GM12865 (cell line): Measurements from ENCODE around the gene PRRC1.

Experiments used
- DNase-seq: peaks from one replicate; pipeline ENCODE4 v3.0.0; 2010; ENCODE audit warnings: low read depth
- H3K4me3 ChIP-seq: 2 replicates; pipeline ENCODE4 v1.5.1; 2011; ENCODE audit warnings: mild to moderate bottlenecking, low read depth, low read length, control low read depth
- CTCF ChIP-seq: IDR thresholded peaks from 2 replicates; pipeline ENCODE4 v1.5.1; 2011; ENCODE audit warnings: low read length, control low read depth, low read depth, inconsistent platforms; ENCODE audit not compliant: insufficient read depth; ENCODE audit errors: missing control alignments

The PRRC1 gene

GRCh38 chr5:127517480-127518318 lies at the start of gene PRRC1:
TSS of gene PRRC1 (plus strand) at chr5:127517640. CDS start at chr5:127523480, 5,840 bp downstream.
- peak; percentile 89 for DNase-seq
- TF ChIP-seq CTCF, result no peak
- H3K4me3 ChIP-seq, result peak within 1 kb of the TSS; percentile 97

GRCh38 chr5:127471211-127471610 lies 46.2 kb upstream of the PRRC1 start:
- DNase-seq, result no peak
- no peak for TF ChIP-seq CTCF
- no peak overlapping the region for H3K4me3 ChIP-seq

GRCh38 chr5:127472700-127473099 lies 44.7 kb upstream of the PRRC1 start:
- H3K4me3 ChIP-seq, result no peak overlapping the region
- no peak for DNase-seq
- no peak for TF ChIP-seq CTCF

GRCh38 chr5:127486471-127486870 lies 31.0 kb upstream of the PRRC1 start:
- TF ChIP-seq CTCF, result no peak
- no peak overlapping the region for H3K4me3 ChIP-seq
- no peak for DNase-seq

- no peak overlapping the region for H3K4me3 ChIP-seq
- TF ChIP-seq CTCF, result peak; percentile 63
- DNase-seq, result peak; percentile 18
Observed at GRCh38 chr5:127492854-127493738, 24.3 kb upstream of the PRRC1 start.

GRCh38 chr5:127498548-127498947 lies 18.9 kb upstream of the PRRC1 start:
- no peak overlapping the region for H3K4me3 ChIP-seq
- no peak for TF ChIP-seq CTCF
- DNase-seq, result no peak
